DND-41 (cell line): ENCODE measurements around the gene REEP6.

Experiments
- ATAC-seq: fragments of 200-7000 bp; cut with Tn5 transposase; 3 replicates; pipeline ENCODE4 v1.9.1; 2021; ENCODE audit warnings: low read depth; ENCODE audit not compliant: insufficient read depth
- DNase-seq: peaks from one replicate; pipeline ENCODE4 v3.0.0-alpha.2; 2020
- H2AFZ ChIP-seq: 2 replicates; pipeline ENCODE4 v1.6.0; 2012; ENCODE audit warnings: low read depth, low read length
- H3K27ac ChIP-seq: 2 replicates; pipeline ENCODE4 v1.5.1; 2012; ENCODE audit warnings: low read length, inconsistent platforms
- H3K27me3 ChIP-seq: fragments of 200-600 bp; sonication (generic); 2 replicates; pipeline ENCODE4 v1.6.0; 2012; ENCODE audit warnings: low read length, mild to moderate bottlenecking, inconsistent platforms; ENCODE audit not compliant: insufficient read depth, poor library complexity
- H3K36me3 ChIP-seq: 2 replicates; pipeline ENCODE4 v1.5.1; 2012; ENCODE audit warnings: low read length, inconsistent platforms; ENCODE audit not compliant: insufficient read depth
- H3K4me1 ChIP-seq: 2 replicates; pipeline ENCODE4 v1.5.1; 2012; ENCODE audit warnings: mild to moderate bottlenecking, low read length; ENCODE audit not compliant: insufficient read depth
- H3K4me2 ChIP-seq: 2 replicates; pipeline ENCODE4 v1.6.0; 2012; ENCODE audit warnings: mild to moderate bottlenecking, moderate library complexity, low read length, inconsistent platforms; ENCODE audit not compliant: insufficient read depth
- H3K4me3 ChIP-seq, 2 experiments: fragments of 200-600 bp in 1 of 2; shearing (Covaris generic) in 1 of 2; 2 replicates each; pipeline ENCODE4 v1.5.1; 2012 to 2016; ENCODE audit warnings: inconsistent platforms in 2 of 2, low read length in 2 of 2, mild to moderate bottlenecking in 2 of 2, low read depth in 1 of 2, moderate library complexity in 1 of 2
- H3K79me2 ChIP-seq: 2 replicates; pipeline ENCODE4 v1.6.0; 2012; ENCODE audit warnings: low read length, inconsistent platforms; ENCODE audit not compliant: insufficient read depth
- H3K9ac ChIP-seq: 2 replicates; pipeline ENCODE4 v1.6.0; 2012; ENCODE audit warnings: low read depth, mild to moderate bottlenecking, inconsistent platforms, low read length, moderate library complexity
- H3K9me3 ChIP-seq: 2 replicates; pipeline ENCODE4 v1.5.1; 2012; ENCODE audit warnings: low read length, moderate library complexity, mild to moderate bottlenecking, inconsistent platforms; ENCODE audit not compliant: insufficient read depth, severe bottlenecking
- H4K20me1 ChIP-seq: 2 replicates; pipeline ENCODE4 v1.6.0; 2012; ENCODE audit warnings: low read length; ENCODE audit not compliant: insufficient read depth
- CTCF ChIP-seq: IDR thresholded peaks from 2 replicates; pipeline ENCODE4 v1.5.1; 2012; ENCODE audit warnings: borderline replicate concordance, low read length, moderate library complexity, mild to moderate bottlenecking; ENCODE audit not compliant: poor library complexity, severe bottlenecking; ENCODE audit errors: extremely low read depth
- EZH2 ChIP-seq: IDR thresholded peaks from 3 replicates; pipeline ENCODE4 v1.6.1; 2012; ENCODE audit warnings: borderline replicate concordance, low read depth, mild to moderate bottlenecking, moderate library complexity, low read length, inconsistent platforms; ENCODE audit not compliant: severe bottlenecking

Gene REEP6

DNA sequence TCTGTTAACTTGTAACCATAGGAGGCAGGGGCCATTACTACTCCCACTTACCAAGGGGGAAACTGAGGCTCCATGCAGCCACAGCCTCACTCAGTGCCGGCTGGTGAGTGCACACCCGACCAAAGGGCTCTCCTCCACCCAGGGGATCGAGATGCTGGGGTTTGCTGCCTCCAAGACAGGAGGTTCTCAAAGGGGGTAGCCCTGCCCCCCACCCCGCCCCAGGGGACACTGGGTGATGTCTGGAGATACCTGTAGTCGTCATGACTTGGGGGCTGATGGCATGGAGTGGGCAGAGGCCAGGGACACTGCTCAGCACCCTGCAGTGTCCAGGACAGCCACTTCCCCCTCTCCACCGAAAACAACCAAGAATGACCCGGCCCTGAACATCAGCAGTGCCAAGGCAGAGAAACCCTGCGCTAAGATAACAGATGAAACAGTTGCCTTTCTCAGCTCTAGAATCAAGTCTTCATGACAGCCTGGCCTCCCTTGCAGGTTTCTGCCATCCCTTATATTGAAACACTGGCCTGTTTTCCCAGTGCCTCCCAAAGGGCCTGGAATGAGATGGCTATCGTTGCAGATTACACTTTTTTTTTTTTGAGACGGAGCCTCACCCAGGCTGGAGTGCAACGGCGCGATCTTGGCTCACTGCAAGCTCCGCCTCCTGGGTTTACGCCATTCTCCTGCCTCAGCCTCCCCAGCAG, 3.3 kb downstream of the REEP6 start:
- H3K27ac ChIP-seq = no peak overlapping the region
- ATAC-seq = no peak
- no peak overlapping the region for H3K4me3 ChIP-seq
- no peak overlapping the region for H2AFZ ChIP-seq
- no peaks in the 10 kb centered on the region for H3K79me2 ChIP-seq
- peaks cover 22% of the 10 kb centered on the region for H3K4me1 ChIP-seq
- no peaks in the 10 kb centered on the region for H3K9me3 ChIP-seq
- no peaks in the 10 kb centered on the region for H4K20me1 ChIP-seq
- H3K4me2 ChIP-seq = no peak overlapping the region
- no peaks in the 10 kb centered on the region for H3K27me3 ChIP-seq
- DNase-seq = no peak
- H3K36me3 ChIP-seq = no peaks in the 10 kb centered on the region
- H3K9ac ChIP-seq = no peak overlapping the region
- no peak for TF ChIP-seq CTCF

- TF ChIP-seq CTCF (no peak), EZH2 (no peak)
- peaks cover 13% of the 10 kb centered on the region for H3K4me1 ChIP-seq
- no peaks in the 10 kb centered on the region for H3K9me3 ChIP-seq
- H3K79me2 ChIP-seq = no peaks in the 10 kb centered on the region
- no peak overlapping the region for H3K27ac ChIP-seq
- no peak overlapping the region for H3K9ac ChIP-seq
- H3K27me3 ChIP-seq = no peaks in the 10 kb centered on the region
- H3K4me3 ChIP-seq = no peak overlapping the region
- no peak overlapping the region for H3K4me2 ChIP-seq
- no peak for ATAC-seq
- DNase-seq = no peak
- H4K20me1 ChIP-seq = no peaks in the 10 kb centered on the region
- H3K36me3 ChIP-seq = no peaks in the 10 kb centered on the region
- H2AFZ ChIP-seq = no peak overlapping the region
Measured at GRCh38 chr19:1495051-1495798, 4.2 kb downstream of the REEP6 start.

- Histone ChIP-seq H3K9me3 (no peaks in the 10 kb centered on the region), H3K4me3 (no peak overlapping the region), H2AFZ (no peak overlapping the region), H3K79me2 (no peaks in the 10 kb centered on the region), H3K36me3 (no peaks in the 10 kb centered on the region), H3K9ac (no peak overlapping the region), H4K20me1 (no peaks in the 10 kb centered on the region), H3K4me2 (no peak overlapping the region), H3K27me3 (no peaks in the 10 kb centered on the region), H3K27ac (no peak overlapping the region), H3K4me1 (peaks cover 8% of the 10 kb centered on the region)
- no peak for DNase-seq
- no peak for TF ChIP-seq CTCF
- ATAC-seq = no peak
Measured at GRCh38 chr19:1495799-1496713, 5.1 kb downstream of the REEP6 start.
